ENCODE results near the gene CAPNS2. TPM values are rescaled to one million over a fixed set of nuclear protein-coding genes. Genes with fewer than 3 reads are reported as not detected.

CAPNS2 gene
- total and polyA plus RNA-seq, 5 experiments from 2014 or later: not detected

- no peak overlapping the region for H3K4me3 Mint-ChIP-seq
- POLR2A ChIA-PET: no interaction called here
These were observed 13.9 kb upstream of the CAPNS2 start for GRCh38 chr16:55552621-55553020.

GRCh38 chr16:55555436-55555835, 11.0 kb upstream of the CAPNS2 start:
- no peak for DNase-seq
- no peak overlapping the region for H3K4me3 Mint-ChIP-seq
- ATAC-seq: no peak
- H3K4me1 Mint-ChIP-seq: no peaks in the 10 kb centered on the region
- H3K27me3 Mint-ChIP-seq: peaks cover 0 to 12% (median 3%) of the 10 kb centered on the region in 5 donors
- H3K9me3 Mint-ChIP-seq: peaks cover 0 to 6% (median 0%) of the 10 kb centered on the region in 9 donors
- POLR2A ChIA-PET: no interaction called here
- no peak overlapping the region for H3K27ac Mint-ChIP-seq
- H3K36me3 Mint-ChIP-seq: no peaks in the 10 kb centered on the region

More at GRCh38 chr16:55552621-55553020, 13.9 kb upstream of the CAPNS2 start:
- Mint-ChIP-seq H3K9me3 (peaks cover 0 to 6% (median 0%) of the 10 kb centered on the region in 9 donors), H3K4me1 (no peaks in the 10 kb centered on the region), H3K27me3 (peaks cover 0 to 11% (median 3%) of the 10 kb centered on the region in 5 donors), H3K27ac (no peak overlapping the region), H3K36me3 (no peaks in the 10 kb centered on the region)
- no peak for DNase-seq
- ATAC-seq: no peak

DNA sequence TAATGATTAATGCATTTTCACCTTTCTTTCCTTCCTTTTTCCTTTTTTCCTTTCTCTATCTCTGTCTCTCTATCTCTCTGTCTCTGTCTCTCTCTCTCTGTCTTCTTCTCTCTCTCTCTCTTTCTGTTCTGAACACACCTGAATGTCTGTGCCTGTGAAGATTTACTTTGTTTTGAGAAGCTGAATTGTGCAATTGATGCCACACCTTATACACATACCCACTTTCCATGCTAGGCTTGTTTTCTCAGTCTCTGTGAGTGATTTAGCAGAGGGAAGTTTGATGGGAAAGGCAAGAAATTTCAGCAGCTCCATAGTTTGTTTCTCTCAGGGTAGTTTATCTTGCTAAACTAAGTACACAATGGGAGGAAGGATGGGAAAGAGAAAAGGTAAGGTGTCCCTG, 9.3 kb upstream of the CAPNS2 start:
- no peak overlapping the region for H3K27ac Mint-ChIP-seq
- POLR2A ChIA-PET: no interaction called here
- H3K27me3 Mint-ChIP-seq: peaks cover 0 to 14% (median 4%) of the 10 kb centered on the region in 5 donors
- no peak for ATAC-seq
- no peak for DNase-seq
- H3K36me3 Mint-ChIP-seq: no peaks in the 10 kb centered on the region
- H3K4me3 Mint-ChIP-seq: no peak overlapping the region
- H3K4me1 Mint-ChIP-seq: no peaks in the 10 kb centered on the region
- H3K9me3 Mint-ChIP-seq: peaks cover 0 to 6% (median 0%) of the 10 kb centered on the region in 9 donors

DNA sequence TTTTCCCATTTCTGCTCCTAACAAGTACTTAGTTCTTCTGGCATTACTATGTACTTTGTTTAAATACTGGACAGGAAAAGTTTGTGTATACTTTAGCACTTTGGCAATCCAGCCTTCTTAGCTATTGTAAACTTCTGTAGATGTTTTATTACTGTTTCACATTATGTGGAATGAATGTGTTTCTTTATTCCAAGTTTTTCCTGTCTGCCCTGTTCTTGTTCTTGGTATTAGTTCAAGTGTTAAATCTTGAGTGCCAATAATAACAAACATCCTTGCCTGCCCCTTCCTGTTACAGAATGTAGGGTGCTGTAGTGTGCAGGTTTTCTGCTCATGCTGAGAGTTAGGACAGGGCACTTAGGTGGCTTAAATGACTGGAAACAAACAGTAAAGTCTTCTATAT, 7.3 kb upstream of the CAPNS2 start:
- Mint-ChIP-seq H3K27me3 (peaks cover 0 to 11% (median 8%) of the 10 kb centered on the region in 5 donors), H3K27ac (no peak overlapping the region), H3K4me1 (no peaks in the 10 kb centered on the region), H3K4me3 (no peak overlapping the region), H3K9me3 (peaks cover 0 to 6% (median 0%) of the 10 kb centered on the region in 9 donors), H3K36me3 (no peaks in the 10 kb centered on the region)
- POLR2A ChIA-PET: no interaction called here
- no peak for ATAC-seq
- DNase-seq: no peak

DNA sequence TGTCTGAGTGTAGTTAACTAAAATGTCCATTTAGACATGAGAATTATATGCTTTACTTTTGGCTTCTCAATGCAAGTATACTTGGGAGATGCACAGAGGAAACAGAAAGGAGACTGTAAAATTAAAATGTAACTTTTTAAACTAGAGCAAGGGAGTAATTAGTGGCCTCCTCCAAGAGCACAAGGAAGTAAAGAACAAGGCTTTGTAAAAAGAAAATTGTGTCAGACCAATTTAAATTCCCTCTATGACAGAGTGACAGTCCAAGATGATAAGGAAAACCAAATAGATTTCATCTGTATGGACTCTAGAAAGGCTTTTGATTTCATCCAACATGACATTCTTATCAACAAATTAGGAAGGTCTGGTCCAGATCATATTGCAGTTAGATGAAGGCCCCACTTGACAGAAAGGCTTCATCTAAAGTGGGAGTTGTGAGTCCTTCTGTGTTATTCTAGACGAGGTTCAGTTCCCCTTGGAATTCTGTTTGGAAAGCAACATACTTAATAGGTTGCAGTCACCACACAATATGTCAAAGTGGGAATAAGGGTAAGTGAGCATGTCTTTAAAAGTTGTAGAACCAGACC, 6.5 kb upstream of the CAPNS2 start:
- H3K9me3 Mint-ChIP-seq: peaks cover 0 to 6% (median 0%) of the 10 kb centered on the region in 9 donors
- H3K4me3 Mint-ChIP-seq: no peak overlapping the region
- no peak overlapping the region for H3K27ac Mint-ChIP-seq
- POLR2A ChIA-PET: no interaction called here
- DNase-seq (no peak), ATAC-seq (no peak)
- H3K4me1 Mint-ChIP-seq: no peaks in the 10 kb centered on the region
- no peaks in the 10 kb centered on the region for H3K36me3 Mint-ChIP-seq
- peaks cover 0 to 11% (median 8%) of the 10 kb centered on the region in 5 donors for H3K27me3 Mint-ChIP-seq

DNA sequence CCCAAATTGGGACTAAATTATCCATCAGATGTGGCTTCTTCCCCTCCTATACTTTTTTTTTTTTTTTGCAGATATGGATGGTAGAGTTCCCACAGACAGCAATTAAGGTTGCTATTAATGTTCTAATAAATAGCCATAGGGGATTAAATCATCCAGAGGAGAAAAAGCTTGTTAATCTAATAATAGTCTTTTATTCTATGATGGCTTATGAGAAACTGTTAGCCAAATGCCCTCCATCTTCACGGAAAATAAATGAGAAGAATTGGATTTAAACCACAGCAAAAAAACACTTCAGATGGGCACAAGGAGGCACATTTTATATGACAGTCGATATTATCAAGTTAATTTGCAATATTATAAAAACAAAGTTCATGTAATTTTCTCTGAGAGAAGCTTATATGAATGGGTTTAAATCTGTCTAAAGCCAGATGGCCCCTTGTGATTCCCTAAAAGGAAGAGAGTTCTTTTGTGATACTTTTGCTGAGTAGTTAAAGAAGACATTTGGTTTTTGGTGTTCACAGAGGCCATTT, 5.1 kb upstream of the CAPNS2 start:
- no peaks in the 10 kb centered on the region for H3K36me3 Mint-ChIP-seq
- no peaks in the 10 kb centered on the region for H3K4me1 Mint-ChIP-seq
- ATAC-seq: no peak
- POLR2A ChIA-PET: no interaction called here
- no peak overlapping the region for H3K27ac Mint-ChIP-seq
- H3K4me3 Mint-ChIP-seq: no peak overlapping the region
- no peak for DNase-seq
- H3K9me3 Mint-ChIP-seq: peaks cover 0 to 6% (median 0%) of the 10 kb centered on the region in 9 donors
- H3K27me3 Mint-ChIP-seq: peaks cover 0 to 11% (median 6%) of the 10 kb centered on the region in 5 donors

DNA sequence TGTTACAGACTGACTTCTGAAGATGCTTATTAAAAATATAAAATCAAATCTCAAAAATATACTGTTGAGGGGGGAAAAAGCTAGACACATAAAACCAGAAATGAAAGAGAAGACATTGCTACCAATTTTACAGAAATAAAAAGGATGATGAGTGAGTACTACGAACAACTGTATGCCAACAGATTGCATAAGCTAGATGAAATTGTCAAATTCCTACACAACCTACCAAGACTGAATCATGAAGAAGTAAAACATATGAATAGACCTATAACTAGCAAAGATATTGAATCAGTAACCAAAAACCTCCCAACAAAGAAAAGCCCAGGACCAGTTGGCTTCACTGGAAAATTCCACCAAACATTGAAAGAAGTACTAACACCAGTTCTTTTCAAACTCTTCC, 3.5 kb upstream of the CAPNS2 start:
- POLR2A ChIA-PET: no interaction called here
- no peaks in the 10 kb centered on the region for H3K36me3 Mint-ChIP-seq
- DNase-seq: no peak
- H3K27ac Mint-ChIP-seq: no peak overlapping the region
- H3K9me3 Mint-ChIP-seq: no peaks in the 10 kb centered on the region
- no peaks in the 10 kb centered on the region for H3K4me1 Mint-ChIP-seq
- no peak overlapping the region for H3K4me3 Mint-ChIP-seq
- H3K27me3 Mint-ChIP-seq: peaks cover 0 to 7% (median 4%) of the 10 kb centered on the region in 5 donors
- no peak for ATAC-seq

- Mint-ChIP-seq H3K4me3 (no peak overlapping the region), H3K9me3 (no peaks in the 10 kb centered on the region), H3K27me3 (peaks cover 0 to 7% (median 4%) of the 10 kb centered on the region in 5 donors), H3K27ac (no peak overlapping the region), H3K36me3 (no peaks in the 10 kb centered on the region), H3K4me1 (no peaks in the 10 kb centered on the region)
- ATAC-seq: no peak
- POLR2A ChIA-PET: no interaction called here
- no peak for DNase-seq
These were observed 2.7 kb upstream of the CAPNS2 start for GRCh38 chr16:55563797-55564196.

DNA sequence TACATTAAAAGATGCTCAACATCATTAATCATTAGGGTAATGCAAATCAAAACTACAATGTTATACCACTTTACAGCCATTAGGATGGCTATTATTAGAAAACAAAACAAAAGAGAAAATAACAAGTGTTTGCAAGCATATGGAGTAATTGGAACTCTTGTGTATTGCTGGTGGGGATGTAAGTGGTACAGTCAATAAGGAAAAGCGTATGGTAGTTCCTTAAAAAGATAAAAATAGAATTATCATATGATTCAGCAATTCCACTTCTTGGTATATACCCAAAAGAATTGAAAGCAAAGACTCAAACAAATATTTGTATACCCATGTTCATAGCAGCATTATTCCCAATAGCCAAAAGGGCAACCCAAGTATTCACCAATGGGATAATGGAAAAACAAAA, 1.4 kb upstream of the CAPNS2 start:
- POLR2A ChIA-PET: no interaction called here
- H3K36me3 Mint-ChIP-seq: no peaks in the 10 kb centered on the region
- ATAC-seq (no peak), DNase-seq (no peak)
- H3K9me3 Mint-ChIP-seq: no peaks in the 10 kb centered on the region
- peaks cover 0 to 7% (median 4%) of the 10 kb centered on the region in 5 donors for H3K27me3 Mint-ChIP-seq
- no peaks in the 10 kb centered on the region for H3K4me1 Mint-ChIP-seq
- H3K4me3 Mint-ChIP-seq: no peak overlapping the region
- no peak overlapping the region for H3K27ac Mint-ChIP-seq

GRCh38 chr16:55567382-55567781, 898 bp downstream of the CAPNS2 start:
- no peak for DNase-seq
- no peak for ATAC-seq
- H3K4me3 Mint-ChIP-seq: no peak overlapping the region
- peaks cover 0 to 4% (median 2%) of the 10 kb centered on the region in 5 donors for H3K27me3 Mint-ChIP-seq
- H3K27ac Mint-ChIP-seq: no peak overlapping the region
- POLR2A ChIA-PET: no interaction called here
- H3K36me3 Mint-ChIP-seq: no peaks in the 10 kb centered on the region
- no peaks in the 10 kb centered on the region for H3K4me1 Mint-ChIP-seq
- no peaks in the 10 kb centered on the region for H3K9me3 Mint-ChIP-seq

- no peak for ATAC-seq
- DNase-seq: no peak
- Mint-ChIP-seq H3K36me3 (no peaks in the 10 kb centered on the region), H3K4me1 (no peaks in the 10 kb centered on the region), H3K27ac (no peak overlapping the region), H3K27me3 (peaks cover 0 to 4% (median 1%) of the 10 kb centered on the region in 5 donors), H3K9me3 (no peaks in the 10 kb centered on the region), H3K4me3 (no peak overlapping the region)
- POLR2A ChIA-PET: no interaction called here
These were observed 1.7 kb downstream of the CAPNS2 start for GRCh38 chr16:55568207-55568606.

- no peak for ATAC-seq
- Mint-ChIP-seq H3K4me3 (no peak overlapping the region), H3K9me3 (no peaks in the 10 kb centered on the region), H3K4me1 (no peaks in the 10 kb centered on the region), H3K36me3 (no peaks in the 10 kb centered on the region), H3K27me3 (peaks cover 0 to 4% (median 1%) of the 10 kb centered on the region in 5 donors), H3K27ac (no peak overlapping the region)
- POLR2A ChIA-PET: no interaction called here
- no peak for DNase-seq
These were observed 2.5 kb downstream of the CAPNS2 start for GRCh38 chr16:55569025-55569424.

GRCh38 chr16:55570159-55570558, 3.7 kb downstream of the CAPNS2 start:
- POLR2A ChIA-PET: no interaction called here
- no peaks in the 10 kb centered on the region for H3K36me3 Mint-ChIP-seq
- ATAC-seq (no peak), DNase-seq (no peak)
- H3K4me3 Mint-ChIP-seq: no peak overlapping the region
- H3K27ac Mint-ChIP-seq: no peak overlapping the region
- H3K27me3 Mint-ChIP-seq: peaks cover 0 to 4% (median 0%) of the 10 kb centered on the region in 5 donors
- no peaks in the 10 kb centered on the region for H3K9me3 Mint-ChIP-seq
- peaks cover 0 to 8% (median 0%) of the 10 kb centered on the region in 4 donors for H3K4me1 Mint-ChIP-seq

Measured in naive thymus-derived CD8-positive, alpha-beta T cell (primary cell).